Measurements from ENCODE around the gene KRTAP4-4. TPM values are rescaled to one million over a fixed set of nuclear protein-coding genes. Genes with fewer than 3 reads are reported as not detected.
"Not testable (repeated sequence)": the region's sequence is repeated elsewhere in the genome, so short reads cannot be mapped to it uniquely, and the experiment has no call there.

The KRTAP4-4 gene
- polyA plus RNA-seq, 3 donors from 2014 or later = not detected

DNA sequence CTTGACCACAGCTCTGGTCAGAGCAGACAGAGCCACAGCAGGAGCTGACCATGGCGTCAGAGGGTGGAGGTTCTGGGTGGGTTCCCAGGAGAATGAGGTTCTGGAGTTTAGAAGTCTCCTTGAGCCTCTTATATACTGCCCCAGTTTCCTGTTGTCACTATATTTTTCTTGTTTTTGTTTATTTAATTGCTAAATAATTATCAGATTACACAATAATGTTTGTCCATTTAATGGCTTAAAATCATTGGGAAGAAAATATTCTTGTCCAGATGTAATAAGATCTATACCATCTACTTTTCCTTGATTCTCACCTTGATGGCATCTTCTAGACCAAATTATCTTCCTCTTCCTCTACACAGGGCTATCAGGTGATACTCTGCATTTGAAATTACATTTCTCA lies 7.6 kb upstream of the KRTAP4-4 start, which contains the start of gene KRTAP4-3:
KRTAP4-3 (minus strand) TSS at position 101 of the 400 bp plus-strand sequence; CDS start at position 52, 49 bp downstream.
- no peak within 1 kb of the TSS for H3K4me3 Mint-ChIP-seq

DNA sequence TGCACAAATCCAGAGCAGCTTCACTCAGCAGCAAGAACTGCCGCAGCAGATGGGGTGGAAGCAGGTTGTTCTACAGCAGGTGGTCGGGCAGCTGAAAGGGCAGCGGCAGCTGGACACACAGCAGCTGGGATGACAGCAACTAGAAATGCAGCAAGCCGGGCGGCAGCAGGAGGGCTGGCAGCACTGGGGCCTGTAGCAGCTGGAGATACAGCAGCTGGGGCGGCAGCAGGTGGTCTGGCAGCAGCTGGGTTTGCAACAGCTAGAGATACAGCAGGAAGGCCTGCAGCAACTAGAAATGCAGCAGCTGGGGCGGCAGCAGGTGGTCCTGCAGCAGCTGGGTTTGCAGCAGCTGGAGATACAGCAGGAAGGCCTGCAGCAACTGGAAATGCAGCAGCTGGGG lies 7.0 kb upstream of the KRTAP4-4 start:
- Mint-ChIP-seq H3K4me3 (no peak overlapping the region), H3K36me3 (no peaks in the 10 kb centered on the region), H3K27ac (no peak overlapping the region), H3K9me3 (no peaks in the 10 kb centered on the region), H3K27me3 (ENCODE audit: low read depth in 3 of 3) (peaks cover 3 to 7% (median 5%) of the 10 kb centered on the region in 3 donors), H3K4me1 (no peaks in the 10 kb centered on the region)
- DNase-seq = no peak

More for the DNA sequence above, 7.6 kb upstream of the KRTAP4-4 start, which contains the start of gene KRTAP4-3:
- H3K4me1 Mint-ChIP-seq = no peaks in the 10 kb centered on the region
- no peak for DNase-seq
- H3K9me3 Mint-ChIP-seq = no peaks in the 10 kb centered on the region
- H3K36me3 Mint-ChIP-seq = no peaks in the 10 kb centered on the region
- no peak within 1 kb of the TSS for H3K27ac Mint-ChIP-seq
- peaks cover 3 to 6% (median 5%) of the 10 kb centered on the region in 3 donors for H3K27me3 Mint-ChIP-seq (ENCODE audit: low read depth in 3 of 3)

GRCh38 chr17:41163828-41164227 lies 3.3 kb upstream of the KRTAP4-4 start:
- Mint-ChIP-seq H3K27me3 (ENCODE audit: low read depth in 3 of 3) (peaks cover 8 to 11% (median 9%) of the 10 kb centered on the region in 3 donors), H3K4me1 (no peaks in the 10 kb centered on the region), H3K27ac (no peak overlapping the region)

DNA sequence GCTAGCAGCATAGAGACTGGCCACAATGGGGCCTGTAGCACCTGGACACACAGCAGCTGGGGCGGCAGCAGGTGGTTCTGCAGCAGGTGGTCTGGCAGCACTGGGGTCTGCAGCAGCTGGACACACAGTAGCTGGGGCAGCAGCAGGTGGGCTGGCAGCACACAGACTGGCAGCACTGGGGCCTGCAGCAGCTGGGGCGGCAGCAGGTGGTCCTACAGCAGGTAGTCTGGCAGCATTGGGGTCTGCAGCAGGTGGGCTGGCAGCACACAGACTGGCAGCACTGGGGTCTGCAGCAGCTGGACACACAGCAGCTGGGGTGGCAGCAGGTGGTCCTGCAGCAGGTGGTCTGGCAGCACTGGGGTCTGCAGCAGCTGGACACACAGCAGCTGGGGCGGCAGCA lies 358 bp downstream of the KRTAP4-4 start:
- not testable (repeated sequence) for H3K27ac Mint-ChIP-seq, DNase-seq, H3K9me3 Mint-ChIP-seq, H3K36me3 Mint-ChIP-seq, H3K4me1 Mint-ChIP-seq, H3K4me3 Mint-ChIP-seq
- peaks cover 4 to 13% (median 12%) of the 10 kb centered on the region in 3 donors for H3K27me3 Mint-ChIP-seq (ENCODE audit: low read depth in 3 of 3)

More at GRCh38 chr17:41163828-41164227, 3.3 kb upstream of the KRTAP4-4 start:
- Mint-ChIP-seq H3K36me3 (no peaks in the 10 kb centered on the region), H3K4me3 (no peak overlapping the region), H3K9me3 (no peaks in the 10 kb centered on the region)
- DNase-seq = no peak

DNA sequence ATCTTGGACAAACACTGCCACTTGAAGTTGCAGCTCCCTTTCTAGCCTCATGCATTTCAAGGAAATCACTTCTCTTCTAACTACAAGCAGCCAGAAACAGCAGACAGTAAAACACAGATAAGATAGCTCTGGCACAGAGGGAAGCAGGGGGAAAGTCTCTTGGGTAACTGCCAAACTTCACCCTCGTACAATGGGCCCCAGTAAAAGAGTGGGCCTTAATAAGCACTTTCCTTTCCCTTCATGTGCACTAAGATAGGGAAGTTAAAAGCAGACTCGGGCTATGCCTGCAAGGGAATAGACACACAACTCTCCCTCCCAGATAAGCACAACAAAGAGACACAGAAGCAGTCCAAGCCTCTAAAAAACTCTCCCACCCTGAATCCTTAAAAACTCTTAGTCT lies 6.7 kb downstream of the KRTAP4-4 start:
- H3K9me3 Mint-ChIP-seq = no peaks in the 10 kb centered on the region
- H3K4me1 Mint-ChIP-seq = no peaks in the 10 kb centered on the region
- H3K27me3 Mint-ChIP-seq (ENCODE audit: low read depth in 3 of 3) = peaks cover 2 to 12% (median 4%) of the 10 kb centered on the region in 3 donors
- H3K27ac Mint-ChIP-seq = no peak overlapping the region
- DNase-seq = no peak
- H3K36me3 Mint-ChIP-seq = no peaks in the 10 kb centered on the region
- no peak overlapping the region for H3K4me3 Mint-ChIP-seq

GRCh38 chr17:41151525-41151924 lies 9.0 kb downstream of the KRTAP4-4 start:
- Mint-ChIP-seq H3K27me3 (ENCODE audit: low read depth in 3 of 3) (peaks cover 0 to 10% (median 3%) of the 10 kb centered on the region in 3 donors), H3K4me1 (no peaks in the 10 kb centered on the region), H3K27ac (no peak overlapping the region), H3K9me3 (no peaks in the 10 kb centered on the region), H3K36me3 (no peaks in the 10 kb centered on the region), H3K4me3 (no peak overlapping the region)
- no peak for DNase-seq

GRCh38 chr17:41150026-41150425 lies 10.5 kb downstream of the KRTAP4-4 start:
- Mint-ChIP-seq H3K27me3 (ENCODE audit: low read depth in 3 of 3) (peaks cover 0 to 6% (median 3%) of the 10 kb centered on the region in 3 donors), H3K4me3 (no peak overlapping the region), H3K27ac (no peak overlapping the region), H3K9me3 (peaks cover 0 to 1% (median 0%) of the 10 kb centered on the region in 6 donors), H3K4me1 (no peaks in the 10 kb centered on the region), H3K36me3 (no peaks in the 10 kb centered on the region)
- no peak for DNase-seq

GRCh38 chr17:41149652-41149985 lies 10.9 kb downstream of the KRTAP4-4 start, which contains the start of gene KRTAP4-5:
KRTAP4-5 (minus strand) TSS chr17:41149825; CDS start chr17:41149767, 58 bp downstream.
- Mint-ChIP-seq H3K9me3 (peaks cover 0 to 2% (median 0%) of the 10 kb centered on the region in 6 donors), H3K4me3 (no peak within 1 kb of the TSS), H3K4me1 (no peaks in the 10 kb centered on the region), H3K27ac (no peak within 1 kb of the TSS), H3K27me3 (ENCODE audit: low read depth in 3 of 3) (peaks cover 0 to 6% (median 3%) of the 10 kb centered on the region in 3 donors), H3K36me3 (no peaks in the 10 kb centered on the region)
- DNase-seq = no peak

GRCh38 chr17:41148971-41149651 lies 11.4 kb downstream of the KRTAP4-4 start:
- H3K27ac Mint-ChIP-seq; H3K36me3 Mint-ChIP-seq; H3K4me3 Mint-ChIP-seq; DNase-seq; H3K4me1 Mint-ChIP-seq; H3K27me3 Mint-ChIP-seq (ENCODE audit: low read depth in 3 of 3); H3K9me3 Mint-ChIP-seq: not testable (repeated sequence)

GRCh38 chr17:41147531-41148204 lies 12.9 kb downstream of the KRTAP4-4 start:
- Mint-ChIP-seq H3K27me3 (ENCODE audit: low read depth in 3 of 3) (peaks cover 0 to 6% (median 1%) of the 10 kb centered on the region in 3 donors), H3K36me3 (peaks cover 0 to 7% (median 5%) of the 10 kb centered on the region in 3 donors), H3K27ac (no peak overlapping the region), H3K9me3 (peaks cover 6 to 10% (median 7%) of the 10 kb centered on the region in 6 donors), H3K4me3 (no peak overlapping the region), H3K4me1 (no peaks in the 10 kb centered on the region)
- DNase-seq = no peak

GRCh38 chr17:41145261-41145660 lies 15.3 kb downstream of the KRTAP4-4 start:
- no peak overlapping the region for H3K4me3 Mint-ChIP-seq
- H3K27ac Mint-ChIP-seq = no peak overlapping the region
- H3K27me3 Mint-ChIP-seq (ENCODE audit: low read depth in 3 of 3) = peaks cover 0 to 10% (median 1%) of the 10 kb centered on the region in 3 donors
- H3K9me3 Mint-ChIP-seq = peaks cover 6 to 22% (median 11%) of the 10 kb centered on the region in 6 donors
- peaks cover 0 to 7% (median 5%) of the 10 kb centered on the region in 3 donors for H3K36me3 Mint-ChIP-seq
- H3K4me1 Mint-ChIP-seq = no peaks in the 10 kb centered on the region
- DNase-seq = no peak

DNA sequence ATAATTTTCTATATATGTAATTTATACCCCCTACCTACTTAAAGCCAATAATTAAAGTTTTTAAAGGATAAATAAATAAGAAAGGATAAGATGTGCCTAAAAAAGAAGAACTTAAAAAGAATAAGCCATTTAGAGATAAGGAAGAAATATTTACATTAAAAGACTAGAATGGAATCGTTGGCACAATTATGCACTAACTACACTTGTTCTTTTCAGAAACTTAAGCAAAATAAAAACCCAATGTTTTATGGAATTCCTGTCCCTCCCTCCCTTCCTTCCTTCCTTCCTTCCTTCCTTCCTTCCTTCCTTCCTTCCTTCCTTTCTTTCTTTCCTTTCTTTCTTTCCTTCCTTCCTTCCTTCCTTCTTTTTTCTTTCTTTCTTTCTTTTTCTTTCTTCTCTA lies 15.7 kb downstream of the KRTAP4-4 start:
- no peak overlapping the region for H3K27ac Mint-ChIP-seq
- no peak overlapping the region for H3K4me3 Mint-ChIP-seq

DNA sequence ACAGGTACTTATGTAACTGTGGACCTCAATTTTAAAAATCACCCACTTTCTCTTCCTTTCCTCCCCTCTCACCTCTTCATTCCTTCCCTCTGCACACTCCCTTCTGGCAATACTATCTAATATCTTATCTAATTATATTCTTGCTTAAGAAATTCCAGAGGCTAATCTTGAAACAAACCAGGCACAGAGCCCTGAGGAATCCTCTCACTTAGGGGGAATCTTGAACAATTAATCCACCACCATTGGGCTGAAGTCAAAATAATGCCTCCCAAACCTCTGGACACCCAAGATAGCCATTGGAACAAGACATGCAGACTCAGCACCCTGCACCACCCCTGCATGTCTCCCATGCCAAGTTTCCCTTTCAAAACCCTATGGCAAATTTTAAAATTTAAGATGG lies 19.2 kb downstream of the KRTAP4-4 start:
- peaks cover under 1 to 19% (median 2%) of the 10 kb centered on the region in 3 donors for H3K27me3 Mint-ChIP-seq (ENCODE audit: low read depth in 3 of 3)
- H3K27ac Mint-ChIP-seq = no peak overlapping the region
- no peak for DNase-seq
- no peaks in the 10 kb centered on the region for H3K4me1 Mint-ChIP-seq
- peaks cover 0 to 11% (median 10%) of the 10 kb centered on the region in 3 donors for H3K36me3 Mint-ChIP-seq
- peaks cover 6 to 27% (median 13%) of the 10 kb centered on the region in 6 donors for H3K9me3 Mint-ChIP-seq
- no peak overlapping the region for H3K4me3 Mint-ChIP-seq

More for the DNA sequence above, 15.7 kb downstream of the KRTAP4-4 start:
- Mint-ChIP-seq H3K36me3 (peaks cover 0 to 7% (median 5%) of the 10 kb centered on the region in 3 donors), H3K9me3 (peaks cover 6 to 22% (median 11%) of the 10 kb centered on the region in 6 donors), H3K27me3 (ENCODE audit: low read depth in 3 of 3) (peaks cover 0 to 10% (median 1%) of the 10 kb centered on the region in 3 donors), H3K4me1 (no peaks in the 10 kb centered on the region)
- no peak for DNase-seq

All from immature natural killer cell (primary cell).